Naive thymus-derived CD4-positive, alpha-beta T cell (primary cell): ENCODE measurements around the gene TNS3. TPM values are rescaled to one million over a fixed set of nuclear protein-coding genes. Genes with fewer than 3 reads are reported as not detected.

Experiments used
- ATAC-seq: fragments of 150-1000 bp; cut with Tn5 transposase; 2 replicates; pipeline ENCODE4 v1.10.0; 2021; ENCODE audit warnings: mild to moderate bottlenecking, moderate library complexity
- CTCF ChIA-PET: fragments of 350-600 bp; sonication (Branson Sonifier 250); formaldehyde crosslinking; loops from one replicate; lab custom pipeline; 2021; ENCODE audit warnings: antibody characterized with exemption; lab: Charles Lee
- POLR2A ChIA-PET: fragments of 350-600 bp; sonication (Branson Sonifier 250); formaldehyde crosslinking; loops from one replicate; lab custom pipeline; 2021; ENCODE audit warnings: antibody characterized with exemption, inconsistent platforms; lab: Charles Lee
- DNase-seq, 9 donors: peaks; one replicate each; pipeline versions ENCODE4 v3.0.0 to v3.0.0-alpha.2; 2020 to 2022; ENCODE audit warnings: mixed read lengths in 1 of 9
- H3K27ac ChIP-seq: one replicate; pipeline ENCODE4 v1.7.0; 2013; ENCODE audit warnings: mild to moderate bottlenecking, low read depth, low read length, moderate library complexity
- H3K27me3 ChIP-seq, 2 donors: one replicate each; pipeline ENCODE4 v1.7.0; 2013; ENCODE audit warnings: low read length in 2 of 2, mild to moderate bottlenecking in 2 of 2, moderate library complexity in 2 of 2; ENCODE audit not compliant: control insufficient read depth in 2 of 2, insufficient read depth in 2 of 2
- H3K36me3 ChIP-seq, 3 experiments: 1 replicate in 2 of 3; 2 replicates in 1 of 3; pipeline ENCODE4 v1.7.0; 2013; ENCODE audit warnings: low read length in 3 of 3, mild to moderate bottlenecking in 3 of 3, moderate library complexity in 1 of 3; ENCODE audit not compliant: insufficient read depth in 3 of 3, control insufficient read depth in 2 of 3
- H3K4me1 ChIP-seq, 2 donors: one replicate each; pipeline ENCODE4 v1.7.0; 2013; ENCODE audit warnings: low read length in 2 of 2, mild to moderate bottlenecking in 2 of 2, moderate library complexity in 1 of 2; ENCODE audit not compliant: control insufficient read depth in 2 of 2, insufficient read depth in 2 of 2
- H3K4me3 ChIP-seq: 2 replicates; pipeline ENCODE4 v1.7.0; 2013; ENCODE audit warnings: mild to moderate bottlenecking, low read length
- H3K9me3 ChIP-seq, 3 experiments: 1 replicate in 2 of 3; 2 replicates in 1 of 3; pipeline ENCODE4 v1.7.0; 2013; ENCODE audit warnings: low read length in 3 of 3; ENCODE audit not compliant: control insufficient read depth in 2 of 3
- H3K27ac Mint-ChIP-seq, 9 donors: one replicate each; pipeline ENCODE4 v1.8.0; 2020 to 2022; ENCODE audit warnings: mixed read lengths in 9 of 9, mild to moderate bottlenecking in 8 of 9, moderate library complexity in 5 of 9, inconsistent platforms in 2 of 9
- H3K27me3 Mint-ChIP-seq, 5 donors: one replicate each; pipeline ENCODE4 v1.8.0; 2021 to 2022; ENCODE audit warnings: mixed read lengths in 5 of 5, mild to moderate bottlenecking in 1 of 5
- H3K36me3 Mint-ChIP-seq, 5 donors: one replicate each; pipeline ENCODE4 v1.8.0; 2020 to 2022; ENCODE audit warnings: mixed read lengths in 5 of 5, mild to moderate bottlenecking in 3 of 5, inconsistent platforms in 1 of 5
- H3K4me1 Mint-ChIP-seq, 7 donors: one replicate each; pipeline ENCODE4 v1.8.0; 2020 to 2022; ENCODE audit warnings: mixed read lengths in 7 of 7, mild to moderate bottlenecking in 3 of 7, inconsistent platforms in 1 of 7
- H3K4me3 Mint-ChIP-seq, 10 donors: one replicate each; pipeline ENCODE4 v1.8.0; 2020 to 2022; ENCODE audit warnings: mild to moderate bottlenecking in 10 of 10, mixed read lengths in 10 of 10, moderate library complexity in 6 of 10, inconsistent platforms in 2 of 10
- H3K9me3 Mint-ChIP-seq, 11 donors: one replicate each; pipeline ENCODE4 v1.8.0; 2020 to 2022; ENCODE audit warnings: mixed read lengths in 11 of 11, mild to moderate bottlenecking in 4 of 11, inconsistent platforms in 1 of 11, moderate library complexity in 1 of 11
- intact Hi-C, 2 donors: fragments of 100-400 bp; cut with micrococcal nuclease; formaldehyde crosslinking; loops; one replicate each; pipeline ENCODE4 v1.15.1; 2023
- polyA plus RNA-seq, 2 donors: library from polyadenylated mRNA; unstranded; fragments of 300-500 nt; fragmentation: Illumina TruSeq; gene quantifications; one replicate each; pipeline ENCODE4 v1.2.3, GENCODE V29; 2021
- total RNA-seq, 6 experiments: library from RNA in 5 of 6; stranded (reverse) in 5 of 6; gene quantifications; 1 replicate in 5 of 6; 2 replicates in 1 of 6; pipeline ENCODE4 v1.2.3 and lab custom pipeline; 2021 to 2026

TNS3 gene
- total and polyA plus RNA-seq, 7 experiments from 2014 or later = 0.85 to 38.3 (median 2.6) TPM; not detected in 2

DNA sequence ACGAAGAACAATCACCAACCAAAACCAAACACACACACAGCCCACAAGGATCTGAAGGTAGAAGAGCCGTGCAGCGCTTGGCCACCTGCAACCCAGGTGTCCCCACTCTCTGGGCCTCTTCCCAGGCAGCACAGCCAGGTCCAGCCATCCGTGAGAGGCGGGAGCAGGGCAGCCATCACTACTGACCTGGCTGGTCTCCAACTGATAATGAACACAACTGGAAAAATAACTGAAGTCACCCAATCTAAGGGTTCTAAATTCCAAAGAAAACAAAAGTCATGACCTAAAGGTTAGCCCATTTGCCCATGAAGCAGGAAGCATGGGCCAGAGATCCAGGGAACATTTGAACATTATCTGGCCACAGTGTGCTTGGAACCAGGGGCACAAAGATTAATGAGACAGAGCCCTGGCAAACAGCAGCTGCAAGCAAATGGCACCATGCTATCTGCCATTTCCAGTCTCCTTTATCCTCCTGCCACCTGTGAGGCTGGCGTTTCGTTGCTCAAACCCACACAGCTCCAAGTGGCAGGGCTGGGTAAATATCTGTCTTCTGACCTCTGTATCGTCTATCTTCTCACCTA is 207.9 kb downstream of the TNS3 start:
- H3K27ac Mint-ChIP-seq = no peak overlapping the region
- H3K27ac ChIP-seq = no peak overlapping the region
- no peak overlapping the region for H3K4me3 ChIP-seq
- H3K9me3 ChIP-seq = no peaks in the 10 kb centered on the region
- no peak overlapping the region for H3K4me3 Mint-ChIP-seq
- DNase-seq = no peak
- H3K36me3 Mint-ChIP-seq = no peaks in the 10 kb centered on the region
- POLR2A ChIA-PET = no interaction called here
- H3K27me3 ChIP-seq = no peaks in the 10 kb centered on the region
- H3K27me3 Mint-ChIP-seq = peaks cover 0 to 13% (median 0%) of the 10 kb centered on the region in 5 donors
- H3K4me1 Mint-ChIP-seq = no peaks in the 10 kb centered on the region
- CTCF ChIA-PET = no interaction called here
- no peaks in the 10 kb centered on the region for H3K4me1 ChIP-seq
- intact Hi-C loops = no loop called here
- H3K9me3 Mint-ChIP-seq = peaks cover 0 to 3% (median 0%) of the 10 kb centered on the region in 11 donors
- no peak for ATAC-seq
- no peaks in the 10 kb centered on the region for H3K36me3 ChIP-seq

DNA sequence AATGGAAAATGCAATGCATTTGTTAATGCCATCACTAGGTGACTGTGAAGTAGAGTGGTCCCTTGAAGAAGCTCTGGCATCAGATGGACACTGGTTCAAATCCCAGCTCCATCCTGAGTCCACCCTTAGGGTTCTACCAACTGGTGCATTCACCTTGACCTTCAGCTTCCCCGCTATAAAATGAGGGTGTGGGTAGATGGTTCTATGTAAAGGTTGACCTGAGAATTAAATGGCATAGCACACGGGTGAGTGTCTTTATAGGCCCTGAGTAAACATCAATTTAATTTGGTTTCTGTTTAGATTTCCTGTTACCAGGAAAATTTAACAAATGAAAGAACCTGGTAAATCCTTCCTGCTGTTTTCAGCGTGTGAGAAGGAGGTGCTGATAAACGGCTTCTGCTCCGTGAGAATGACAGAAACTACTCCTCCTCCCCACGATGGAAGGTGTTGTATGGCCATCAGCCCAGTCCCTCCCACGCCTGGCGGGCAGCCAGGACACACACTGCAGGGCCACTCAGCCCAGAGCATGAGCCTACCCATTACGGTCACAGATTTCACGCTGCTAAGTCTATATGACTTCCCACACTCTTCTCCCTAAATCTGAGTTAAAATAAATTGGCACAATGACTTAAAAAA is 210.1 kb downstream of the TNS3 start:
- POLR2A ChIA-PET = no interaction called here
- H3K4me1 ChIP-seq = no peaks in the 10 kb centered on the region
- intact Hi-C loops = no loop called here
- H3K9me3 Mint-ChIP-seq = peaks cover 0 to 5% (median 0%) of the 10 kb centered on the region in 11 donors
- no peaks in the 10 kb centered on the region for H3K27me3 ChIP-seq
- H3K4me3 ChIP-seq = no peak overlapping the region
- CTCF ChIA-PET = no interaction called here
- H3K27ac ChIP-seq = no peak overlapping the region
- H3K36me3 ChIP-seq = no peaks in the 10 kb centered on the region
- peaks cover 0 to 13% (median 0%) of the 10 kb centered on the region in 5 donors for H3K27me3 Mint-ChIP-seq
- no peaks in the 10 kb centered on the region for H3K4me1 Mint-ChIP-seq
- no peak overlapping the region for H3K27ac Mint-ChIP-seq
- H3K36me3 Mint-ChIP-seq = no peaks in the 10 kb centered on the region
- DNase-seq = no peak
- ATAC-seq = no peak
- H3K9me3 ChIP-seq = no peaks in the 10 kb centered on the region
- H3K4me3 Mint-ChIP-seq = no peak overlapping the region

DNA sequence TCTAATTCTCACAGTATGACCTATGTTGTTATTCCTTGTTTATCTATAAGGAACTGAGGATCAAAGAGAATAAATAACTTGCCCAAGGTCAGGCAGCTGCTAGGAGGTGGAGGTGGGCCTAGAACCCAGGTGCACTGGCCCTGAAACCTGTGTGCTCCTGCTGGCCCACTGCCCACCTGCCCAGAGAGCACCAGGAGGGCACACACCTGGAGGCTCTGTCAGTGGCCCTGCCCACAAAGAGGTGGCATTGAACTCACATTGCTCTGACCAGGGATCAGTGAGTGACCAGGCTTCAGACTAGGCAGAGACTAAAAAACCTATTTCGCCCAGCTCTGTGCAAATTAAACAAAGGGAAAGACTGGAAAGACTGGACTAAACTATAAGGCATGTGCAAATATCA is 210.6 kb downstream of the TNS3 start:
- peaks cover 0 to 4% (median 0%) of the 10 kb centered on the region in 11 donors for H3K9me3 Mint-ChIP-seq
- Histone ChIP-seq H3K27ac (no peak overlapping the region), H3K27me3 (no peaks in the 10 kb centered on the region), H3K9me3 (no peaks in the 10 kb centered on the region), H3K4me3 (no peak overlapping the region), H3K36me3 (no peaks in the 10 kb centered on the region), H3K4me1 (no peaks in the 10 kb centered on the region)
- H3K4me1 Mint-ChIP-seq = no peaks in the 10 kb centered on the region
- H3K27ac Mint-ChIP-seq = no peak overlapping the region
- DNase-seq = no peak
- H3K4me3 Mint-ChIP-seq = no peak overlapping the region
- CTCF ChIA-PET = no interaction called here
- intact Hi-C loops = no loop called here
- peaks cover 0 to 11% (median 0%) of the 10 kb centered on the region in 5 donors for H3K27me3 Mint-ChIP-seq
- H3K36me3 Mint-ChIP-seq = no peaks in the 10 kb centered on the region
- no peak for ATAC-seq
- POLR2A ChIA-PET = no interaction called here

DNA sequence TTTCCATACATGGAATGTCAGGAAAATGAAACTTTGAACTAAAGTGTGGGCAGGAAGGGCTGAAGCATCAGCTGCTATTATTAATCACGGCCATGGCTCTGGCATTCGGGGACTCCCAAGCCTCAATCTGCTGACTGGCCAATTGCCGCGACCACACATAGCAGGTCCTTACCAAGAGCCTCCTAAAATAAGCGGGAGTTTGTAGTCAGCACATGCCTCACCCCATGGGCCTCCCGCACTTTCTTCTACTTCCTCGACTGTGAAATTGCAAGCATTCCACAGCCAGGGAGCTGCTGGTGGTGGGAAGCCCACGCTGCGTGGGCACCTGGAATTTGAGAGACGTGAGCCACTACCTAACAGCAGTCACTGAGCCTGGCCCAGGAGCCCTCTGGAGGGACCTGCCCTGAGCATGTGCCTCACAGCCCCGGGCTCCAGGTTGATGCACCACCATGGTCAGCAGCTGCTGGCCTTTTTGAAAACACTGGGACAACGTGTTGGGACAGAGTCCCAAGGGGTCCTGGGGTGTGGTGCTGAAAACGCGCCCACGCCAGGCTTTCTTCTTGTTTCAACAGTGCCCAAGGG is 211.4 kb downstream of the TNS3 start:
- no peak overlapping the region for H3K27ac ChIP-seq
- ChIA-PET CTCF (no interaction called here), POLR2A (no interaction called here)
- H3K9me3 Mint-ChIP-seq = peaks cover 0 to 4% (median 0%) of the 10 kb centered on the region in 11 donors
- intact Hi-C loops = no loop called here
- H3K4me3 Mint-ChIP-seq = no peak overlapping the region
- no peaks in the 10 kb centered on the region for H3K36me3 Mint-ChIP-seq
- ATAC-seq (no peak), DNase-seq (no peak)
- H3K4me1 ChIP-seq = no peaks in the 10 kb centered on the region
- H3K9me3 ChIP-seq = no peaks in the 10 kb centered on the region
- no peaks in the 10 kb centered on the region for H3K36me3 ChIP-seq
- no peak overlapping the region for H3K27ac Mint-ChIP-seq
- no peaks in the 10 kb centered on the region for H3K27me3 ChIP-seq
- H3K27me3 Mint-ChIP-seq = peaks cover 0 to 5% (median 0%) of the 10 kb centered on the region in 5 donors
- H3K4me3 ChIP-seq = no peak overlapping the region
- H3K4me1 Mint-ChIP-seq = no peaks in the 10 kb centered on the region

DNA sequence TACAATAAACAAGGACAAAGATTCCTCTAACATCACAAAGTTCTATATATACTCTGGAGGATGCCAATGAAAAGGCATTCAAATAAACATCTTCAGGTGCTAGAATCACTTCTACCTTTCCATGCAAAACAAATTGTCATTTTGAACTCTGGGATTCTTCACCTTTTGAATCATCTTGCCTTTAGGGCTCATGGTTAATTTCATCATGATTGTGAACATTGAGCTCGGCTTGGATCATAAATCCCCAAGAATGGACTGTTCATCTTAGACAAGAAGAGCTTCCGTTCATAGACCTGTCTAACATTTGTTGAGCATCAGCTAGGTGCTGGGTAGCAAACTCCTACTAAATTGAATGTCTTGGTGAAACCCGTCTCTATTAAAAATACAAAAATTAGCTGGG is 212.2 kb downstream of the TNS3 start:
- ATAC-seq = no peak

DNA sequence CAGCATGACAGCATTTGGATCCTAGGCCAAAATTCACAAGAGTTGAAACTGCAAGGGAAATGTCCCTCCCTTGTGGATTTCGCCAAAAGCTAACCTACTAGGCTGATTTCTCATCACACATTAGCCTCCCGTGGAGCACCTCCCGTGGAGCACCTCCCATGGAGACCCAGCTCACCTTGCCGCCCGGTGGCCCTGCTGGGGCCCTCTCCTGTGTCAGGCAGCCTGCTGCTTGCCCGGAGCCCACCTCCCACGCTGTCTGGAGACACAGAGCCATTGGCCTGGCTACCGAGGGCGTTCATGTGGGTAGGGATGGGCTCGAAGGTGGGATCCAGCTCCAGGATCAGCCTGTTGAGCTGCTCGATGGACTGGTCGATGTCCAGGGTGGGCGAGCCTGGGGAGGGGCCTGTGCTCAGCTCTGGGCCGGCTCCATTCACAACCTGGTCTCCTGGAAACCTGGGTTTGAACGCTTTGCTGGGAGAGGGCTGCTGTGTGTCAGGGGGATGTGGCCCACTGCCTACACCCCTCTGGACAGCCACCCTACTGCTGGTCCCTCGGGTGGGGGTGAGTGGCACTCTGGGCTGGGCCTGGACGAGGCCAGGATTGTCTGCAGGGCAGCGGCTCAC is 213.6 kb downstream of the TNS3 start:
- H3K9me3 ChIP-seq = no peaks in the 10 kb centered on the region
- no peak for ATAC-seq
- ChIA-PET POLR2A (no interaction called here), CTCF (no interaction called here)
- no peaks in the 10 kb centered on the region for H3K27me3 ChIP-seq
- Mint-ChIP-seq H3K4me1 (no peaks in the 10 kb centered on the region), H3K9me3 (peaks cover 0 to 2% (median 0%) of the 10 kb centered on the region in 11 donors), H3K4me3 (no peak overlapping the region), H3K36me3 (no peaks in the 10 kb centered on the region), H3K27me3 (peaks cover 0 to 5% (median 0%) of the 10 kb centered on the region in 5 donors), H3K27ac (no peak overlapping the region)
- intact Hi-C loops = no loop called here
- H3K36me3 ChIP-seq = no peaks in the 10 kb centered on the region
- DNase-seq = no peak
- H3K4me3 ChIP-seq = no peak overlapping the region
- H3K4me1 ChIP-seq = no peaks in the 10 kb centered on the region
- no peak overlapping the region for H3K27ac ChIP-seq

More for the DNA sequence above, 212.2 kb downstream of the TNS3 start:
- POLR2A ChIA-PET = no interaction called here
- H3K36me3 Mint-ChIP-seq = no peaks in the 10 kb centered on the region
- CTCF ChIA-PET = no interaction called here
- Histone ChIP-seq H3K27ac (no peak overlapping the region), H3K27me3 (no peaks in the 10 kb centered on the region), H3K4me3 (no peak overlapping the region), H3K9me3 (no peaks in the 10 kb centered on the region), H3K4me1 (no peaks in the 10 kb centered on the region), H3K36me3 (no peaks in the 10 kb centered on the region)
- H3K4me3 Mint-ChIP-seq = no peak overlapping the region
- H3K27ac Mint-ChIP-seq = no peak overlapping the region
- H3K27me3 Mint-ChIP-seq = peaks cover 0 to 5% (median 0%) of the 10 kb centered on the region in 5 donors
- intact Hi-C loops = no loop called here
- H3K4me1 Mint-ChIP-seq = no peaks in the 10 kb centered on the region
- H3K9me3 Mint-ChIP-seq = peaks cover 0 to 4% (median 0%) of the 10 kb centered on the region in 11 donors
- DNase-seq = no peak
